DND-41 (cell line): ENCODE results near the gene TRIM58.

Experiments used
- CTCF ChIP-seq: IDR thresholded peaks from 2 replicates; pipeline ENCODE4 v1.5.1; 2012; ENCODE audit warnings: borderline replicate concordance, low read length, moderate library complexity, mild to moderate bottlenecking; ENCODE audit not compliant: poor library complexity, severe bottlenecking; ENCODE audit errors: extremely low read depth
- EZH2 ChIP-seq: IDR thresholded peaks from 3 replicates; pipeline ENCODE4 v1.6.1; 2012; ENCODE audit warnings: borderline replicate concordance, low read depth, mild to moderate bottlenecking, moderate library complexity, low read length, inconsistent platforms; ENCODE audit not compliant: severe bottlenecking

- TF ChIP-seq CTCF: no peak
- no peak for TF ChIP-seq EZH2
These were observed 15.2 kb upstream of the TRIM58 start, which contains the start of gene OR11L1 for GRCh38 chr1:247841796-247842195.
